Fibroblast of lung (primary cell): Measurements from ENCODE around the gene MCF2L.

Source experiments
- CTCF ChIP-seq, 2 donors: IDR thresholded peaks in 1 of 2; conservative IDR thresholded peaks in 1 of 2; 1 replicate in 1 of 2; 2 replicates in 1 of 2; pipeline ENCODE4 v1.5.1; 2011 to 2012; ENCODE audit warnings: low read length in 2 of 2, control low read depth in 1 of 2, inconsistent platforms in 1 of 2, low read depth in 1 of 2, mild to moderate bottlenecking in 1 of 2
- EZH2 ChIP-seq: IDR thresholded peaks from 2 replicates; pipeline ENCODE4 v1.5.1; 2012; ENCODE audit warnings: low read length, control low read depth, mild to moderate bottlenecking; ENCODE audit errors: missing control alignments

GRCh38 chr13:113141601-113141970 lies 172.6 kb downstream of the MCF2L start:
- TF ChIP-seq CTCF (conservative IDR thresholded peaks at IDR 0.05 in 1 of 2, IDR thresholded peaks at IDR 0.05 in 1 of 2; ENCODE audit: low read depth in 1 of 2, low read length in 2 of 2) (no peak), EZH2 (no peak)
